Stimulated activated naive CD8-positive, alpha-beta T cell treated with anti-CD3 and anti-CD28 coated beads, Interleukin-15, amount 100 ng/mL, for 72 hours (primary cell): ENCODE results near the gene KCTD1.
"Not testable (repeated sequence)": the region's sequence is repeated elsewhere in the genome, so short reads cannot be mapped to it uniquely, and the experiment has no call there.

ENCODE experiments used
- ATAC-seq: fragments of 150-1000 bp; cut with Tn5 transposase; 2 replicates; pipeline ENCODE4 v1.10.0; 2021; ENCODE audit warnings: mild to moderate bottlenecking, moderate library complexity
- DNase-seq, 2 donors: peaks; one replicate each; pipeline ENCODE4 v3.0.0; 2021 to 2022
- H3K27ac Mint-ChIP-seq, 2 donors: one replicate each; pipeline ENCODE4 v1.8.0; 2022; ENCODE audit warnings: mild to moderate bottlenecking in 2 of 2, mixed read lengths in 2 of 2, moderate library complexity in 2 of 2
- H3K27me3 Mint-ChIP-seq: one replicate; pipeline ENCODE4 v1.8.0; 2022; ENCODE audit warnings: mixed read lengths
- H3K4me1 Mint-ChIP-seq: one replicate; pipeline ENCODE4 v1.8.0; 2022; ENCODE audit warnings: mild to moderate bottlenecking, mixed read lengths
- H3K4me3 Mint-ChIP-seq, 2 donors: one replicate each; pipeline ENCODE4 v1.8.0; 2022; ENCODE audit warnings: mild to moderate bottlenecking in 2 of 2, mixed read lengths in 2 of 2, moderate library complexity in 1 of 2
- H3K9me3 Mint-ChIP-seq, 2 donors: one replicate each; pipeline ENCODE4 v1.8.0; 2022; ENCODE audit warnings: mixed read lengths in 2 of 2

Gene KCTD1

DNA sequence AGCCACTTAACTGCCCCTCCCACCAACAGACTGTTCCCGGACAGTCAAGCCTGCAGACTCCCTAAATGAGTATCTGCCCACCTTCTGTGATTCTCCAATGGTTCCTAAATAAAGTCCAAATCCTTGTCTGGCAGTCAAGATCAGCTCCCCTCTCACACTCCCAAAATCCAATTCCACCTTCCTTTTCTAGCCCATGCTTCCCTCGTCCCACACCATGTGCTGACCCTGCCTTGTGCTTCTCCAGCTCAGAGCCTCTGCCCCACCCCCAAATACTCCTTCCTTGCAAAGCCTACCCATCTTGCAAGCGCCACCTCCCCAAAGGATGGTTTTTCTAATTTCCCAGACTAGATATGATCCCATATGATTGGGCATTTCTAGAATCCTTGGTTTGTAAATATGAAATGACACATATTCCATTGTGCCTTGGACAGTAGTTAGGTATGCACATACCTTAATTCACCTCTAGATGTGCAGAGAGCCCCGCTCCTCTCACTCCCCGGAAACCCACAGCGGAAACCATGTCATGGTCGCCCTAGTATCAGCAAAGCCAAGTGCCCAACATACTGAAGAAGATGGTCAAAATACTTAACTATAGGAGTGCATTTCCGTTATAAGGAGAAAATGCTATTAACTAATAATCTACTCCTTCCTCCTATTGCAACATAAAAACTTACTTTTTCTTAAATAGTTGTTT is 97.2 kb downstream of the KCTD1 start:
- Mint-ChIP-seq H3K4me1 (no peaks in the 10 kb centered on the region), H3K9me3 (no peaks in the 10 kb centered on the region), H3K27ac (no peak overlapping the region), H3K27me3 (peaks cover 30% of the 10 kb centered on the region), H3K4me3 (no peak overlapping the region)
- DNase-seq (no peak), ATAC-seq (no peak)

DNA sequence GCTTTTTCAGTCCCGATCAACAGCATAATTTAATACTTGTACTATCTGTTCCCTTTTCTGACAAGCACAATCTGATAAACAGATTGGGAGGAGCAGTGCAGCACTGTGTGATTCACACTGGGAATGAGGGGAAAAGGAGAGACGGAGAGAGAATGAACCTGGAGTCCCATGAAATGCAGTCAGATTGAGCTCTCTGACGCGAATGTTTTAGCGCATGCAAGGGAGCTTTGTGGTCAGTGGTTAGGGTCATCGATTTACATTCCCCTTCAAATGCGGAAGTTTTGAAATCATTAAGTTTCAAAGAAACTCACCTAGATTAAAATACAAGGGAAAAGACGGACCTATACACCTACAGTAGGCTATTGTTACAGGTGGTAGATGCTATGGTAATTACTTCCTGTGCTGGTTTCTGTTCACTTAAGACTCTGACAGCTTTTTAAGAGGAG is 99.6 kb downstream of the KCTD1 start:
- H3K4me3 Mint-ChIP-seq, result no peak overlapping the region
- H3K27me3 Mint-ChIP-seq, result peaks cover 39% of the 10 kb centered on the region
- no peak for DNase-seq
- ATAC-seq, result no peak
- no peaks in the 10 kb centered on the region for H3K9me3 Mint-ChIP-seq
- no peak overlapping the region for H3K27ac Mint-ChIP-seq
- H3K4me1 Mint-ChIP-seq, result no peaks in the 10 kb centered on the region

DNA sequence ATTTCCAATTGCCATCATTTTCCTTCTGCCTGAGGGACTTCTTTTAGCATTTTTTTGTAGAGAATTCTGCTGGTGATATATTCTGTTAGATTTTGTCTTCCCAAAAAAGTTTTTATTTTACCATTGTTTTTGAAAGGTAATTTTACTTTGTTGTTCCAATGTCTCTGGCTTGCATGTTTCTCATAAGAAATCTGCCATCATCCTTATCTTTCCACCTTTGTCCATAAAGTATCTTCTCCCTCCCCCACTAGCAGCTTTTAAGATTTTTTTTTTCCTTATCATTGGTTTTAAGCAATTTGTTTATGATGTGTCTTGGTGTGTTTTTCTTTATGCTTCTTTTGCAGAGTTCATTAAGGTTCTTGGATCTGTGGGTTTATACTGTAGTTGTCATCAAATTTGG is 104.5 kb downstream of the KCTD1 start:
- Mint-ChIP-seq H3K27ac (no peak overlapping the region), H3K4me1 (no peaks in the 10 kb centered on the region), H3K9me3 (no peaks in the 10 kb centered on the region), H3K4me3 (no peak overlapping the region), H3K27me3 (peaks cover 45% of the 10 kb centered on the region)
- ATAC-seq (no peak), DNase-seq (no peak)

DNA sequence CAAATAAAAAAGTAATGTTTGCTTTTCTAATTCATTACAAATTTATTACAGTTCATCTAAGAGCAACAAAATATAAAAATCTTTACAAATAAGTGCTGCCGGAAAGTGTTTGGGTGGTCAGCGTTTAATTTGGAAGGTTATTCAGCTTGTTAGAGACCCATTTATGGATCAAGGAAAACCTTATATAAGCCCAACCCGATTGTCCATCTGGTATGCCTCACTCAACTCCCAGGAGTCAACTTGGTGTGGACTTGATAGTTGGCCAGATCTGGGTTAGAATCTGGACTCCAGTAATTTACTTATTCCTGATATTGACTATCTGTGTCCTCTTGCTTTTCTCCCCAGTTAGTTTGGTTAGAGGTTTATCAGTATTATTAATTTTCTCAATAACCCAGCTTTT is 106.2 kb downstream of the KCTD1 start:
- ATAC-seq, result no peak
- Mint-ChIP-seq H3K9me3 (no peaks in the 10 kb centered on the region), H3K27ac (no peak overlapping the region), H3K4me3 (no peak overlapping the region), H3K27me3 (peaks cover 39% of the 10 kb centered on the region), H3K4me1 (no peaks in the 10 kb centered on the region)
- DNase-seq, result no peak

DNA sequence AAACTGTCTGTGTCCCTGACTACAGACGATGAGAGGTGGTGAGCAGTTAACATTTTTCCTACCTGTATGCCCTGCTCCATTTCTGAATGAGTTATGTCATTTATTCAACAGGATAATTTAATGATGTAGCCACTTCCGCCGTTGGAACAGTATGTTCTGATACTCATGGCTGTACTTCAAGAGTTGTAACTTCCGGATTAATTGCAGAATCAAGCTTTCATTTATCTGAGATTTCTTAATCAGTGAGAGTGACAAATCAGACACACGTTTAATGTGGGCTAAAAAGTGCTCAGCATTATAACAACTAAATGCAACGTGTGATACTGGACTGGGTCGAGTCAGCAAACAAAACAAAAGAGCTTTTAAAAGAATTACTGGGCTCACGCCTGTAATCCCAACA is 107.7 kb downstream of the KCTD1 start:
- Mint-ChIP-seq H3K4me3 (no peak overlapping the region), H3K9me3 (no peaks in the 10 kb centered on the region), H3K27me3 (peaks cover 37% of the 10 kb centered on the region), H3K27ac (no peak overlapping the region), H3K4me1 (no peaks in the 10 kb centered on the region)
- ATAC-seq (no peak), DNase-seq (no peak)

DNA sequence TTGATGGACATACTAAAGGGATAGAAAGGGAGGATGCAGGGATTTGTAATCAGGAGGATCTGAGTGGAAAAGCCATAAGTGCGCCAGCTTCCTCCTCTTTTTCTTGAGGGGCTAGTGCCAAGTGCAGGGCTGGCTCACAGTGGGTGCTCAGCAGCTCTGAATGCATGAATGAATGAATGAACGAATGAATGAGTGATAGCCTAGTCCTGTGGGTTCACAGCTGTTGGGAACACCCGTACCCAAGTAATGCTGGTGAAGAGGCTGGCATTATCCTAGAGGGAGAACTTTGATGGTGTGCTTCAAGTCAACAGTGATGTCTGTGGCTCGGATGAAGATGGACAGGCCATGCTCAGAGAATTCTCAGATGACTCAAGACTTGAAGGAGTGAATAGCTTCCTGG is 108.8 kb downstream of the KCTD1 start:
- Mint-ChIP-seq H3K27me3 (peaks cover 30% of the 10 kb centered on the region), H3K9me3 (no peaks in the 10 kb centered on the region), H3K4me1 (no peaks in the 10 kb centered on the region), H3K27ac (no peak overlapping the region), H3K4me3 (no peak overlapping the region)
- DNase-seq (no peak), ATAC-seq (no peak)

DNA sequence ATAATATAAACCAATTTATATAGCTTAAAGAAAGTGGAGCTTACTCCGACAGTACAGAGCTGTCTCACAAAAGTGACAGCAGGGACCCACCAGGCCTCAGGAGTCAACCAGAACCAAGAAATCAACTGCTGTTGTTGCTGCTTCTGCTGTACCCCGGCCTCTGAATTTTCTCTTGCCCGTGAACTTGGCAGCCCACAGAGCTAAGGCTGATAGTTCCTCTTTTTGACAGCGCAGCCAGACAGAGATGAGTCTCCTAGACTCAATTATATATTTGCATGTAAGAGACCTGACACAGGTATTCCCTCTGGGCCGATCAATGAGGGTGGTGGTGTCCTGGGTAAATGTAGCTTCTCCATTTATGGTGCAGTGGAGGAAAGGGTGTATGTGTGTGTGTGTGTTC is 109.4 kb downstream of the KCTD1 start:
- Mint-ChIP-seq H3K4me3 (no peak overlapping the region), H3K4me1 (no peaks in the 10 kb centered on the region)
- no peak for ATAC-seq

DNA sequence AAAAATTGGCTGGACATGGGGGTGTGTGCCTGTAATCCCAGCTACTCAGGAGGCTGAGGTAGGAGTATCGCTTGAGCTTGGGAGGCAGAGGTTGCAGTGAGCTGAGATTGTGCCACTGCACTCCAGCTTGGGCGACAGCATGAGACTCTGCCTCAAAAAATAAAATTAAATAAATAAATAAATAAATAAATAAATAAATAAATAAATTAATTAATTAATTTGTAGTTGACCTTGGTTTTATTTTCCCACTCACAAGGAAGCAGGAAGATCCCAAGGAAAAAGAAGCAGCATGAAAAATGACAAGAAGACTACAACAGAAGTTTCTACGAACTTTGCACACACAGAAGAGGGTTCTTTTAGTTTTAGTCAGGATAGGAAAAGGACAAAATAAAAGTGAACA is 110.7 kb downstream of the KCTD1 start:
- H3K9me3 Mint-ChIP-seq, H3K4me3 Mint-ChIP-seq, ATAC-seq, DNase-seq, H3K4me1 Mint-ChIP-seq, H3K27ac Mint-ChIP-seq: not testable (repeated sequence)
- H3K27me3 Mint-ChIP-seq, result peaks cover 30% of the 10 kb centered on the region

More for the DNA sequence above, 109.4 kb downstream of the KCTD1 start:
- Mint-ChIP-seq H3K27ac (no peak overlapping the region), H3K27me3 (peaks cover 30% of the 10 kb centered on the region), H3K9me3 (no peaks in the 10 kb centered on the region)
- no peak for DNase-seq

DNA sequence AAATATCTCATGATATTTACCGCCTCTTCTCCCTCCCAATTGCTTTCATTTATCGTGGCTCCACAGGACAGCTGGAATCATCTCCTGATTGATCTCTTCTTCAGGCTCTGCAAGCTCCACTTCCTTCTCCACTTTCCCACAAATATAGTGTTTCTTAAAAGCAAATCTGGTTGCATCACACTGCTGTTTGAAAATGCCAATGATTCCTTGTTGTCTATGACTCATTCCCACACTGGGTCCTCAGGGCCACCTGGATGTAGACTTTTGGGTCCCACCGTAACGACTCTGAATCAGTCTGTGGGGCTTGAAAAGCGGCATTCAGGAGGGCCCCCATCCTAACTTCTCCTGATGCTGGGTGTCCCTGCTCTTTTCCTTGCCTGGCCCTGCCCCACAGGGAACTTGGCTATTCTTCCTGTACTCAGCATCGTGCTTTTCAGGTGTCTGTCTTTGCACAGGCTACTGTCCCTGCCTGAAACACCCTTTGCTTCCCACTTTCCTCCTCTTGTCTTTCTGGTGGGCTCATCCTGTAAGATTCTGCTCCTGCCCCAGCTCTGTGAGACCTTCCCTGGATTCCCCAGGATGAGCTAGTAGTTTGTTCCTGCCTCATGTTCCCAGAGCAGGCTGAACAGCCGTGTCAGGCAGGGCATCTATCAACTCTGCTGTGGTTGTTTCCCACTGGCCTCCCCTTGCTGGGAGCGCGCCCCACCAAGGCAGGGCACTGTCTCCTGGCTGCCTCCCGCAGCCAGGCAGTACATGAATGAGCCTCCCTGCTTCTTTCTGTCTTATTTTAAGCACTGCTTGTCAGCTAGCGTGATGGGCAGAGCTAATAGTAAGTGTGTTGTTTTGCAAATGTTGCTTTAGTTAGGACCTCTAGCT is 111.9 kb downstream of the KCTD1 start:
- H3K27ac Mint-ChIP-seq, result peak overlapping the region in 1 of 2 donors; percentile 69
- H3K27me3 Mint-ChIP-seq, result peaks cover 28% of the 10 kb centered on the region
- no peaks in the 10 kb centered on the region for H3K4me1 Mint-ChIP-seq
- DNase-seq, result no peak
- H3K9me3 Mint-ChIP-seq, result no peaks in the 10 kb centered on the region
- ATAC-seq, result no peak
- no peak overlapping the region for H3K4me3 Mint-ChIP-seq

DNA sequence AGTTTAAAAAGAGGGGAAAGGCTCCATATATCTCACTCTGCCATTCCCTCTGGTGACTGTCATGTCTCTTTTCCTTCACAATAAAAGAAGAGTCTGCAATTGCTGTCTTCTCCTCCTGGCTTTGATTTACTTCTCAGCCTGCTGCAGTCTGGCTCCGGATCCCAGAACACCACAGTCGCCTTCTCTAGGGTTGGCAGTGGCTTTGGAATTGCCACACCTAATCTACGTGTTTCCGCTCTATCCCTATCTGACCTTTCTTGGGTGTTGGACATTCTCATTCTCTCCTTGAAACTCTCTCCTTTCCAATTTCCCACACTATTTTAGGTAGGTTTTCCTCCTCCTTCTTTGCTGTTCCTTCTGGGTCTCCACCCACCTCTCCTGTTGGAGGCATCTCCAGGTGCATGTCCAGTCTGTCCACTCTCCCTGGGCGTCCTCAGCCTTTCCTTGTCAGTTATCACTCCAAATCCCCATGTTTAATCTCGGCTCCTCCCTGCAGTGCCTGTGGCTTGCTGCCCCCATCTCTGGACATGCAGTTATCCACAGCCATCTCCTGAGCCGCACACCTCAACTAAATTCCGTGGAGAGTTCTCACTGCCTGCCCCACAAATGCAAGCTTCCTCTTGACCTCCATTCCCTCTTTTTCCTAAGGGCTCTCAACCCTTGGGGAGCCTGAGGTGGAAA is 112.8 kb downstream of the KCTD1 start:
- ATAC-seq, result no peak
- H3K27ac Mint-ChIP-seq, result no peak overlapping the region
- H3K27me3 Mint-ChIP-seq, result peaks cover 21% of the 10 kb centered on the region

DNA sequence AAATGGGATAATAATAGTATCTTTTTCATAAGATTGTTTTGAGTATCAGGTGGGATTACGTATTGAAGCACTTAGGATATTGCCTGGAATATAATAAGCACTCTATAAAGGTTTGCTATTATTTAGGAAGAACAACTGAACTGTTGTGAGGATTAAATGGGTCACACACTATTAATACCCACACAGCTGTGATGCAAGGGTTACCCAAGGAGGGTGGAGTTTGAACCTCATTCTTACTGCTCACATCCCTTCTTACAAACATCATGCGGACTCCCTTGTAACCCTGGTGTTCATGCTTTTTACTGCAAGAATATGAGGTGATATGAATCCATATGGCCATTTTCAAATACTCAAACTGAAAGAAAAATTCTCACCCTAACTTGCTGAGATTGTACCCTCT is 113.5 kb downstream of the KCTD1 start:
- H3K27me3 Mint-ChIP-seq, result peaks cover 21% of the 10 kb centered on the region
- no peak overlapping the region for H3K4me3 Mint-ChIP-seq
- no peaks in the 10 kb centered on the region for H3K4me1 Mint-ChIP-seq
- DNase-seq, result no peak
- ATAC-seq, result no peak
- H3K9me3 Mint-ChIP-seq, result peaks cover 0 to 4% of the 10 kb centered on the region in 2 donors
- H3K27ac Mint-ChIP-seq, result no peak overlapping the region

More for the DNA sequence above, 112.8 kb downstream of the KCTD1 start:
- no peak overlapping the region for H3K4me3 Mint-ChIP-seq
- H3K9me3 Mint-ChIP-seq, result peaks cover 0 to 4% of the 10 kb centered on the region in 2 donors
- DNase-seq, result no peak
- no peaks in the 10 kb centered on the region for H3K4me1 Mint-ChIP-seq

DNA sequence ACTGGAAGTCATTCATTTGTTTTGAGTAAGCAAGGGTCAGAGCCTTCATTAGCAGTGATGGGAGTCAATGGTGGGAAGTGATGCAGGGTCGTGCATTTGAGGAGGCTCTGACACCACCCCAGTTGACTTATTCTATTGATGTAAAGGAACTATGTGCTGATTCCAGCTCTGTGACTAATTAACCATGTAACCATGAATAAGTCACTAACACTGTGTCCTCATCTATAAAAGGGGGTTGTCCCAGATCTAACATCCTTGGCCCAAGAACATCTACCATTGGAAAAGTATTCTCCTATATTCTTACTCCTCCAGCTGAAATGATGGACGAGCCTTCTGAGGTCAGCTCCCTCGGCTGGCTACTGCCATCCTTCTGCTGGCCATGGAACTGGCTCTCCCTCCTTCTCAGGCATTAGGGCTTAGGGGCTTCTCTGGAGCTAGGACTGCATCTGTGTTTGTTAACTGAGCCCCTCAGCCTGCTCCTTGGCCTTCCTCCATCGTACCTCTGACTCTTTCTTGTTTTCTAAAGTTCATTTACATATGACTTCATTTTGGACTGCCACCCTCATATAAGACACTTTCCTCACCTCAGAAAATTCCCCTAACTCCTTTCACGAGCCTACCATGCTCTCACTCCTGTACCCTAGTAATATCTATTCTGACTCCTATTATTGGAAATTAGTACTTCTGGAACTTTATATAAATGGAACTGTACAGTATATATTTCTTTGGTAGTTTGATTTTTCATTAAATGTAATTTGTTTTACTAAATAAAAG is 115.5 kb downstream of the KCTD1 start:
- ATAC-seq, result no peak
- no peak for DNase-seq
- H3K27ac Mint-ChIP-seq, result no peak overlapping the region
- peaks cover 0 to 4% of the 10 kb centered on the region in 2 donors for H3K9me3 Mint-ChIP-seq
- no peaks in the 10 kb centered on the region for H3K4me1 Mint-ChIP-seq
- H3K4me3 Mint-ChIP-seq, result no peak overlapping the region
- H3K27me3 Mint-ChIP-seq, result peaks cover 8% of the 10 kb centered on the region

DNA sequence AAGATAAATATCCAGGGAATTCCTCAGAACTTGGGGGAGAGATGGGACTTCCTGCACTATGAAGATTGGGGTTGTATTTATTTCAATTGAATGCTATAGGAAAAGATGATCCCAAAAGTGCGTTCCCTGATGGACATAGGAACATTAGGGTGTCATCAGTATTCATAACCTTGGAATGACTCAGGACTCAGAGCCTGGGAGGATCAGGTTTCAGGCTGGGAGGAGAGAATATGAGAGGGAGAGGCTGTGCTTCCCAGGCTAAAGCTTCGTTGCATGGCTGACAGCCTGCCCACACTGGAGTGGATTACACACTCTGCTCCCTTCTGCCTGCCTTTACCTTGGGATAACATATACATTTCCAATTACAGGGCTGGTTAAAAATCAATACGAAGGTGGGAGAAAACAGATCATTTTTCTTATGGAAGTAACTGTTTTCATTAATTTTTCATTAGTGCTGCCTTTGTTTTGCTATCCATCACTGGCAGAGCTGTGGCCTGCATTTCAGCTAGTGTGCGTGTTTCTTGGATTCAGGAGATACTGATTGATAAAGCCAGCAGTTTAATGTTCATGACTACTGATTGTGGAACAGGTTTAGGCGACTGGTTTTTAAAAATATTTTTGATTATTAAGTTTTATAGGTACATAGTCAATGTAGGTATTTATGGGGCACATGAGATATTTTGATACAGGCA is 118.7 kb downstream of the KCTD1 start:
- H3K4me1 Mint-ChIP-seq, result peaks cover 3% of the 10 kb centered on the region
- DNase-seq (no peak), ATAC-seq (no peak)
- H3K9me3 Mint-ChIP-seq, result peaks cover 0 to 4% of the 10 kb centered on the region in 2 donors
- no peak overlapping the region for H3K4me3 Mint-ChIP-seq
- no peaks in the 10 kb centered on the region for H3K27me3 Mint-ChIP-seq
- H3K27ac Mint-ChIP-seq, result no peak overlapping the region

DNA sequence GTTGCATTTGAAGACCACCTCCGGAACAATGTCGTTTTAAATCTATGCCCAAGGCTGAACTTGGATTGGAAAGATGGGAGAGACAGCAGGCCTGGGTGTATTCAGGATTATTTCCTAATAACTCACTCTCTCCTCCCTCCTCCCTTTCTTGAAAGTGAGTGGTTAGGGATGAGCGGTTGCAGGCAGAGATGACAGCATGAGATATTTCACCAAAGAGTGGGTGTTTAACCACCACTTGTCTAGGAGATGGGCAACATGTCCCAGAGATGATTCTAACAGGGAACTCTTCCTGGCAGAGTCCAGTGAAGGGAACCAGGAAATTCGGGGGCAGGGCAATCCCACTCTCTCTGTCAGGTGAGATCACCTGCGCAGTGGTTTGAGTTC is 123.2 kb downstream of the KCTD1 start:
- H3K27me3 Mint-ChIP-seq, result no peaks in the 10 kb centered on the region
- DNase-seq, result no peak
- ATAC-seq, result no peak
- no peak overlapping the region for H3K4me3 Mint-ChIP-seq
- peaks cover 6% of the 10 kb centered on the region for H3K4me1 Mint-ChIP-seq
- no peaks in the 10 kb centered on the region for H3K9me3 Mint-ChIP-seq
- H3K27ac Mint-ChIP-seq, result no peak overlapping the region
